NCI-H2029 (cell line): Measurements from ENCODE around the gene RALGPS1.

ENCODE experiments used
- DNase-seq: peaks from one replicate; lab custom pipeline; 2025; lab: John Stamatoyannopoulos, UW

The RALGPS1 gene

GRCh38 chr9:127079446-127080140 lies 165.0 kb downstream of the RALGPS1 start:
- no peak for DNase-seq

- no peak for DNase-seq
These were observed 166.9 kb downstream of the RALGPS1 start for GRCh38 chr9:127081250-127082185.

DNA sequence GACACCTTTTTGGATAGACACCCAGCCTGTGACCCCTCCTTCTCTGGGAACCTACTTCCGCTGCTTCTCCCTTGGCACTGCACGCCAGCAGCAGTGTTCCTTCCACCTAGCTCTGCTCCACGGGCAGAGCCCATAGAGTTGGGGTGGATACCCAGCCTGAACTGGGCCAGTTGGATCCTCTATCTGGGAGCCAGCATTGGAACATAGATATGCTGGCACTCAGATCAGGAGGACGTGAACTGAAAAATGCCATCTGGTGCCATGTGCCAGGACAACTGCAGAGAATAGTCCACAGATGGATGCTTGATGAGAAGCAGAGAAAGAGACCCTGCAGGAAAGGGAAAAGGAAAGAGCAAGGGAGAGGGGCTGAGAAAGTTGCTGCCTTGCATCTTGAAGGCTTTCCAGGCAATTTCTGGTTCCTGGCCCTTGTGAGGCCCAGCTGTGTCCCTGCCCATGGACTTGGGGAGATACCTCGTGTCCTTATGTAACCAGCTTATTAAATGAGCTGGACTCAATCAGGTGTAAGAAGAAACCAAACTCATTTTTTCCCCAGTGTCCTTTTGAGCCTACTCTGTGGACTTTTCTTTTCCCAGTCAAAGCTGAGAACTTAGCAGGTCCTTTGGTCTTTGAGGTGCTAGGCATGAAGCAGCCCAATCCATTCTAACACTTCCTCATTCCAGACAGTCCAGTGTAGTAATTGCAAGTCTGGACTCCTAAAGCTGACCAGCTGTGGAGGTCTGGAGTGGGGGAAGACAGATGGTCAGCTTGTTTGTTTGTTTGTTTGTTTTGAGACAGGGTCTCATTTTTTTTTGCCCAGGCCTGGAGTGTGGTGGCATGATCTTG lies 168.8 kb downstream of the RALGPS1 start:
- DNase-seq: no peak

DNA sequence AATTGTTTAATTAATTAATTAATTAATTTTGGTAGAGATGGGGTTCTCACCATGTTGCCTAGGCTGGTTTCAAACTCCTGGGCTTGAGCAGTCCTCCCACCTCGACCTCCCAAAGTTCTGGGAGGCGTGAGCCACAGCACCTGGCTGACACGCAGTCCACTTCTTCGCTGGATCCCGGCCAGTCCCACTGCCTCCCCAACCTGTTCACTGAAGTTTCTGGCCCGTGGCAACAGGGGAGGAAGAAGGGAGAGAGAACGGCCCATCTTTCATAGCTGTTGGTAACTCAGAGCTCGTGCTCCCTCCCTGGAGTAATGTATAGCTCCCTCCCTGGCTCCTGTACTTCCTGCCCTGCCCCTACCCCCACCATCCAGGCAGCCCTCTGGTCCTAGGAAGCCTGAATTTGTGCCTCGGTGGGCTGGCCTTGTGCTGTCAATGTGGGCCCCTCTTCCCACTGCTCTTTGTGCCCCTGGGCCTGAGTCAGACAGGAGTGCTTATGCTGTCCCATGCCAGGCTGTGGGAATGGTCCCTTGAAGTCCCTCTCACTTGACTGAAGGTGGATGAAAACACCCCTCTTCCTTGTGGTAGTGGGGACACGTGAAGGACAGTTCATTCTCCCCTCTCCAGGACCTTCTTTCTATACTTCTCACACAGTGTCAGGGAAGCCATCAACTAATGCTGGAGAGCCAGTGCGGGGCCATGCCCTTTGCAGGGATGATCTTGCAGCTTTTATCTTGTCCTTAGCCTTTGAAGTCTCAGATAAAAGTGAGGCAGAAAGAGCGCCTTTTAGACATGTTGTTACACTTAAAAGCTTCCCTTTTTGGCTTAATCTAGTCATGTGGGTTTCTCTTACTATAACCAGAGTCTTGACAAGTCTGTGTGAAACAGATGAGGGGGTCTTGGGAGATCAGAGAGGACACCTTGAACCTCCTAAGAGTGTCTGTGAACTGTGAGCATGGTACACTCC lies 169.8 kb downstream of the RALGPS1 start:
- no peak for DNase-seq

DNA sequence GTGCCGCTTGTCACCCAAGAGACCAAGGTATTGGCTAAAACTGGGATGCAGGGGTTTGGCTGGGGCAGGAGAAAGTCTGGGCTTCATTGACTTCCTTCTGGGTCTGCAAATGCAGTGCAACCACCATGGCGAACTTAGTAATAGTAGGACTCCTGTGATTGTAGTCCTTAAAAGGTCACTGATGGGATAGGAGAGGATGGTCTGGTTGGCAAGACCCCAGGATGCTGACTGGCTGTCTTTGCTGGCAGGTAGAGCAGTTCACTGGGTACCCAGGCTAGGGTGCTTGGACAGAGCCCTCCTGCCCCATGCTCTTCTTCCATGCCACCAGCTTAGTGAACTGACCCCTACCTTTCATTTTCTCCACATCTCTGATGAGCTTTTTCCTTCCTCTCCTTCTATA lies 170.6 kb downstream of the RALGPS1 start:
- DNase-seq: no peak

- no peak for DNase-seq
These were observed 172.2 kb downstream of the RALGPS1 start for GRCh38 chr9:127086771-127087170.

DNA sequence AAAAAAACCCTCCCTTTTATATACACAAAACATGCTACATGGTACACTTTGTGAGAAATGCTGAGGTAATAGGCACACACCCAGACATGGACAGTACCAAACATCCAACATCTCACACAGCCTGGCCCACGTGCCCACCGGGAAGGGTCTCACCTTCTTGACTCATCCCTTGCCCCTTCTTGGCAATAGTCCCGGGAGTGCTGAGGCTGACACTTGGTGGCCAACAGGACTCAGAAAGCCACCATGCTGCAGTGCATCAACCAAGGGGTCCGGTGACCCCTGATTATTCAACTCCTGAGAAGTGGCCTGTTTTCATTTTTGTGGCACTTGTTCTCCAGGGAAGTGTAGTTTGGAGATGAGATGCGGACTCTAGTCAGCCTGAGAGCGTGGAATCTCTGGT lies 172.8 kb downstream of the RALGPS1 start:
- DNase-seq: no peak

DNA sequence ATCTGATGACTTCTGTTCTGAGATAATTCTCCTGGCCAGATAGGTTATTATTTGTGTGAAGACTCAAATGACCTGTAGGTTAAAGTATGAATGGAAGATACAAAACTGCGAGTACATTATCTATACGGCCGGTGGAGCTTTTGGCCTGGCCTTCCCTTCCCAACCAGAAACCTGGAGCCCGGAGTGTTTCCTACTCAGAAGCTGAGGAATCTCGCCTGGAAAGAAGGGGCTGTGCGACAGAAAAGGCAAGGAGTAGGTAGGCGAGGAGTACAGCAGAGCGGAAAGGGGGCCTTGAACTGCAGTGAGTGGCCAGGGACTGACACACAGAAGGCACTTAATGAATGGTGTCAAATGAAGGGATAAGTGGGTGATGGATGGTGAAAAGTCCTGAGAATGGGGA lies 173.3 kb downstream of the RALGPS1 start:
- DNase-seq: no peak

- DNase-seq: no peak
These were observed 174.4 kb downstream of the RALGPS1 start for GRCh38 chr9:127088724-127089615.

- no peak for DNase-seq
These were observed 175.1 kb downstream of the RALGPS1 start for GRCh38 chr9:127089631-127090081.

DNA sequence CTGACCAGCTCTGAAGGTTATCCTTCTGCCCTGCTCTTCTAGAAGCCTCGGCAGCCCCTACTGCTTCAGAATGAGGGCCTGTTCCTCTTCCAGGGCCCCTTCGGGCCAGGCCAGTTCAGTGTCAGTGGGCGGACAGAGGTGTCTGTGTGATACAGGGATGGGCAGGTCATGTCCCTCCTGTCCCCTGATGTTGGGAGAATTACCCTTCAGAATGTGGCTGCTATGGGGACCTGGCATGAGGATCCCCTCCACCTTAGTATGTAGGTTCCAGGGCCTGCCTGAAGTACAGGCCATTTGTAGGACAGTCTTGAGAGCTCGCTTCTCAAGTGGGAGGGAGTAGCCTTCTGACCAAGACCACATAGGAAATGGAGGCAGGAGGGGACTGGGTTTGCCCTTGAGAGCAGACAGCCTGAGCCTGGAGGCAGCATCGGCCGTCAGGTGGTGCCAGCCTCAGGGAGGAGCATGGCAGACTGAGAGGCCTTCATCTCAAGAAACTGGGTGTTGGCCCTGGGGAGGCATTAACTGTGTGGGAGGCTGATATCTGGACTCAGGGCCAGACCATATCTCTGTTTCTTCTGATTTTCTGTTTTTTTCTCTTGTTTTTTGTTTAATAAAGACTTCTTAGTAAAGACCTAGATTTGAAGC lies 175.9 kb downstream of the RALGPS1 start:
- no peak for DNase-seq

DNA sequence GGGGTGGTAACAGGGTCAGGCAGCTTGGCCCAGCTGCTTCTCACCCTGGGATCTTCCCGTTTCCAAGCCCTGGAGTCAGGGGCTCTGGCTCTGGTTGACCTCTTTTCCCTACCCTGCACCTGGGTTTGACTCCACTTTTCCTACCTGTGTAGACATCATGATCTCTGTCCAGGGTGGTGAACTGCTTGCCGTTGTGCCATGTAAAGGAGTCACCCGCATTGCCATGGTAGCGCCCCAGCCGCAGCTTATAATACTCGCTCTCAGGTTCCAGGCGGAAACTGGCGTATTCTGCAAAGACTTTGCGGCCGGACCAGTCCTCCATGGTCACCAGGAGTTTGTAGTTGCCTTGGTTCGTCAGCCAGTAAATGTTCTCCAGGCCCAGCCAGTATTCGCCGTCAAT lies 176.9 kb downstream of the RALGPS1 start:
- DNase-seq: no peak

- no peak for DNase-seq
These were observed 177.5 kb downstream of the RALGPS1 start for GRCh38 chr9:127092041-127092608.

DNA sequence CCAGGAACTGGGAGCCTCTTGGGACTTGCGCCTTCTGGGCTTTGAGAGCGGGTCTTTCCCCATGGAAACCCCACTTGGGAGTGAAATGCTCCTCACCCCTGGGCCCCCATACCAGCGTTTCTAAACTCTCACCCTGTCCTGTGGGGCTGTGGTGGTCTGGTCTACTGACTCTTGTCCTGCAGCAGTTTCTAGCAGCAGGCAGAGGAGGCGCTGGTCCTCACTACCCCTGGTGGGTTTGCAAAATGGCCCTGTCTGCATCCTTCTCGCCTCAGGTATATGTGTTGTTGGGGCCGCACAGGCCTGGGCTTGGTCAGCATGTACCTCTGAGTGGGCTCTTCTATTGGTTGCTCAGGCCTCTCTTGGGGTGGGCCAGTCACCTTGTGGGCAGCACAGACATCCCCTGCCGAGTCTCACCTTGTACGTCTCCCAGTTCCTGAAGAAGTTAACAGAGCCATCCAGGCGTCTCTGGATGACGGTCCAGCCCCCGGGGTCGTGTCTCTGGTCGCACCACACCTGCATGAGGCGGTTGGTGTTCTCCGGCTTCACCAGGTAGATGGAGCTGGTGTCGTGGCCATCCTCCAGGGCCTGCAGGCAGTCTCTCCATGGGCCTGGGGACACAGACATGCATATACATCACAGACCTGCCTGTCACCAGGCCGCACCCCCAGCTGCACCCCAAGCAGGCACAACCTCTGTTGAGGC lies 178.9 kb downstream of the RALGPS1 start:
- DNase-seq: no peak

- no peak for DNase-seq
These were observed 180.8 kb downstream of the RALGPS1 start for GRCh38 chr9:127095411-127095810.

DNA sequence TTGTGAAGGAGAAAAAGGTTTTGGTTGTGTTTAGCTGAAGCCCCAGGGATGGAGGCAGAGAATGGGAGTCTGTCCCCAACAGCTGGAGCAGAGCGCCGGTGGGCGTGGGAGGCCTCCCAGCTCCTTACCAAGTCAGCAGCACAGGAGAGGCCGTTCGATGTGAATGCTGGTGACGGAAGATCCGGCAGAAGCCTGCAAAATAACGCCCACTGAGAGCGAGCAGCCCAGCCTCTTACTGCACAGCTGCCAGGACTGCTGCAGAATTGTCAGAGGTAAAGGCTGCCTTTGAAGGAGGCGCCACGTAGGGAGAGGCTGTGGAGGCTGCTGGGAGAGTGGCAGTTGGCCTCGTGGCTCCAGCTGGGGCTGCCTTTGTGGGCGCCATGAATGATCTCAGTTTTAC lies 181.6 kb downstream of the RALGPS1 start:
- no peak for DNase-seq

GRCh38 chr9:127097683-127098082 lies 183.1 kb downstream of the RALGPS1 start:
- no peak for DNase-seq

DNA sequence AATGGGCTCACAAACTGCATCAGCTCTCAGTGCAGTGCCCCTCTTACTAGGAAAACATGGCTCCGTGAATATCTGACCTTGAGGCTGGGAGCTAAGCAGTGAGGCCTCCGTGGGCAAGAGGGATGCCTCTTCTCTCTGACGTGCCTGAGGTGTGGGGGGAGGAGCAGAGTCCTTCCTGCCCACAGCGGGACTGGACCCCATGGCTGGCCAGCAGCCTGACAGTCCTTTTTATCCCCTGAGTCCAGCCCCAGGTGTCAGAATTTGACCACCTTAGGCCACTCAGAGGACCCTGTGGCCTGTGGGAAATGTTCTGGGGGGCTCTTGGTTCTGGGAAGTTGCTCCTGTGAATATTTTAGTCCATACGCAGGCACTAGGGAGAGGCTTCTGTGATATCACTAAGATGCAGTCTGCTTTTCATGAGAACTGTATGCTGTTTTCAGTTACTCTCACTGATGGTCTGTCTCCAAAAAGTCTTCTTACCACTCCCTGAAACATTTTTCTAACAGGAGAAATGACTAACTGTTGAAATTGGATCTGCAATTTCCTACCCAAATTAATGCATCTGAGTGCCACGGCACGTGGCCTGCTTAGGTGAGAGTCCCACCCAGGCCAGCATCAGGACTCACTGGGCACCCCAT lies 184.5 kb downstream of the RALGPS1 start:
- no peak for DNase-seq
